ENCODE data around the gene SCNN1B.
"Not testable (repeated sequence)": the region's sequence is repeated elsewhere in the genome, so short reads cannot be mapped to it uniquely, and the experiment has no call there.

Gene SCNN1B

DNA sequence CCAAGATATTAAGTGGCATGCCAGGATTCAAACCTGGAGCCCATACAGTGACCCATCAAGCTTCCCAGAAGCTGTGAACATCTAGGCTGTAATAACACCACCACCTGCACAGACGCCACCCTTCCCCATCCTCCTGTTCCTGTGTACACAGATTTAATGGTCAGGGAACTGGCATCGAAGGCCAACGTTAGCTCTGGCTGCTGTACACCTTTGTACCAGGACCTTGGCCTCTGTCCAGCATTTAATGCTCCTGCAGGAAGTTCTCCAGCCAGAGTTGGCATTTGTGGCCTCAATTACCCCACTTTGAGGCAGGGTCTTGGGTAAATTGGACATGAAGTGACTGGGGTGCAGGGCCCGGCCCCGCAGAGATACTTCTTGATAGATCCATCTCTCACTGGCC, 49.3 kb downstream of the SCNN1B start:
- DNase-seq (ENCODE audit: low spot score) (no peak), FAIRE-seq (no peak)

DNA sequence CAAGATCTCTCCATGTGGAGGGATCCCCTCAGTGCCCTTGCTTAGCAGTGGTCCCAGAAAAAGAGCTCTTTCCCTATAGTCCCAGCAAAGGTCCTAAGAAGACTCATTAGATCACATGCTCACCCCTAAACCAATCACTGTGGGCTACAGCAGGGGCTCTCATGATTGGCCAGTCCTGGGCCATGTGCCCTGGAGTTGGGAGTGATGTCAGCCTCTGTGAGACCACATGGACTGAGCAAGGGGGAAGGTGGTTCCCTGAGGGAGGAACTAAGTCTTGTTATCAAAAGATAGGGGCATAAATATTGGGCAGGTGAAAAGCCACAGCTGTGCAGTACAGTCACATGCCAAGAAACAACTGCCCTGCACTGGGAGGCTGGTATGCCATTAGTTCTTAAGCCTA, 51.3 kb downstream of the SCNN1B start:
- DNase-seq (ENCODE audit: low spot score) (no peak), FAIRE-seq (no peak)

GRCh38 chr16:23354246-23354645, 52.1 kb downstream of the SCNN1B start:
- DNase-seq (ENCODE audit: low spot score): no peak

GRCh38 chr16:23355106-23355670, 53.1 kb downstream of the SCNN1B start:
- FAIRE-seq (no peak), DNase-seq (ENCODE audit: low spot score) (no peak)

More at GRCh38 chr16:23354246-23354645, 52.1 kb downstream of the SCNN1B start:
- no peak for FAIRE-seq

GRCh38 chr16:23356941-23357340, 54.8 kb downstream of the SCNN1B start:
- FAIRE-seq (no peak), DNase-seq (ENCODE audit: low spot score) (no peak)

GRCh38 chr16:23357761-23358290, 55.7 kb downstream of the SCNN1B start:
- DNase-seq (ENCODE audit: low spot score) (no peak), FAIRE-seq (no peak)

- FAIRE-seq (no peak), DNase-seq (ENCODE audit: low spot score) (no peak)
Measured at GRCh38 chr16:23359092-23359760, 57.1 kb downstream of the SCNN1B start.

- DNase-seq (ENCODE audit: low spot score) (no peak), FAIRE-seq (no peak)
Measured at GRCh38 chr16:23362460-23363317, 60.6 kb downstream of the SCNN1B start.

DNA sequence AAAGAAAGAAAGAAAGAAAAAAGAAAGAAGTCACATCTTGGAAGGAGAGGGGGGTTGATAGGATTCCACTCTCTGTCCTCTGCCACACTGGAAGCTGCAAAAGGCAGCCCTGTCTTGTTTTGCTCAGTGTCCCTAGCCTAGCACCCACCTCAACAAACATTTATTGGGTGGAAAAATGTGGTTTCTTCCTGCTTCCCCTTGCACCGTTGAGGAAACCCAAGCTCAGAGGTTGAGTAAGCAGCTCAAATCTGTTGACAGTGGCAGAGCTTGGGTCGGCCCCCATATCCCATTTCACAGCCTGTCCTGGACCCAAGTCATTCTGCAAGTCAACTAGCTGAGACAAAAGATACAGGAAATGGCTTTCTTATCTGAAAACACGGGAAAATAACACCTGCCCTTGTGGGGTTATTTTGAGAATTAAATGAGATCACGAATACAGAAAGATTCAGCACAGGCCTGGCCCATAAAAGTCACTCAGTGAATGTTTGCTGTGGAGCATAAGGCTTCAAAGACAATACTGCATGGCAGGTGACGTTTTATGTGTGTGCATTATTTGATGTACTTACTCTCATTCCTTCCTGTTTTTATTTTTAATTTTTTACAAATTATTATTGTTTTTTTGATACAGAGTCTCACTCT, 63.6 kb downstream of the SCNN1B start:
- DNase-seq (ENCODE audit: low spot score) (no peak), FAIRE-seq (no peak)

DNA sequence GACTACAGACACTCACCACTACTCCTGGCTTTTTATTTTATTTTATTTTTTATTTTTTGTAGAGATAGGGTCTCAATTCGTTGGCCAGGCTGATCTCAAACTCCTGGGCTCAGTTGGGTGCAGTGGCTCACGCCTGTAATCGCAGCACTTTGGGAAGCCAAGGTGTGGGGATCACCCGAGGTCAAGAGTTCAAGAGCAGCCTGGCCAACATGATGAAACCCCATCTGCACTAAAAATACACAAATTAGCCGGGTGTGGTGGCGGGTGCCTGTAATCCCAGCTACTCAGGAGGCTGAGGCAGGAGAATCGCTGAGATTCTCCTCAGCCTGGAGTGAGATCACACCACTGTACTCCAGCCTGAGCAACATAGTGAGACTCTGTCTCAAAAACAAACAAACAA, 64.2 kb downstream of the SCNN1B start:
- not testable (repeated sequence) for DNase-seq (ENCODE audit: low spot score); FAIRE-seq

GRCh38 chr16:23367564-23367963, 65.5 kb downstream of the SCNN1B start:
- no peak for DNase-seq (ENCODE audit: low spot score)
- no peak for FAIRE-seq

DNA sequence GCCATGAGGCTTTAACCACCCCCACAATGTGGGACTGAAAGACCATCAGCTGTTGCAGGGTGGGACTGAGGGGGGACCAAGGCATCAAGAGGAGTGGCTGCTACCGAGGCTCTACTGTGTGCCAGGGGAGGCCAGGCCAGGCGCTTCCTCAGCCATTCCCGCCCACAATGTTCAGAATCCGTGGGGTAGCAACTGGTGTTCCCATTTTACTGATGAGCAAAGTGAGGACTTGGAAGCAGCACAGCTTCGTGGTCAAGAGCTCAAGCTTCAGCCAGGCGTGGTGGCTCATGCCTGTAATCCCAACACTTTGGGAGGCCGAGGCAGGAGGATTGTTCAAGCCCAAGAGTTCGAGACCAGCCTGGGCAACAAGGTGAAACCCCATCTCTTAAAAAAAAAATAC, 65.9 kb downstream of the SCNN1B start:
- FAIRE-seq: no peak
- no peak for DNase-seq (ENCODE audit: low spot score)

DNA sequence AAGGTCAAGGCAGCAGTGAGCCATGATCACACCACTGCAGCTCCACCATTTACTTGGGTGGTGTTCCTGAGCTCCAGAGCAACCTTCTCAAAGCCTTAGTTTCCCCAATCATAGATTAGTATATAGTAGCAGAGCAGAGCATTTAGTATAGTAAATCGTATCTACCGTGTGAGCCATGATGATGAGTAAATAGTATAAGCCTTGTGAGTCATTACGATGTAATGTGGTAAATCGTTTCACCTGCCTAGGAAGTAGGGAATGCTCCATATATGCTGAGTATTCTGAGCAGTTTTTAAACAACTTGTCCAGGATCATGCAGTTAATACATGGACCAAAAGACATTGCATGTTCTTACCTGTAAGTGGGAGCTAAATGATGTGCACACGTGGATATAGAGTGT, 66.4 kb downstream of the SCNN1B start:
- DNase-seq (ENCODE audit: low spot score) (no peak), FAIRE-seq (no peak)

DNA sequence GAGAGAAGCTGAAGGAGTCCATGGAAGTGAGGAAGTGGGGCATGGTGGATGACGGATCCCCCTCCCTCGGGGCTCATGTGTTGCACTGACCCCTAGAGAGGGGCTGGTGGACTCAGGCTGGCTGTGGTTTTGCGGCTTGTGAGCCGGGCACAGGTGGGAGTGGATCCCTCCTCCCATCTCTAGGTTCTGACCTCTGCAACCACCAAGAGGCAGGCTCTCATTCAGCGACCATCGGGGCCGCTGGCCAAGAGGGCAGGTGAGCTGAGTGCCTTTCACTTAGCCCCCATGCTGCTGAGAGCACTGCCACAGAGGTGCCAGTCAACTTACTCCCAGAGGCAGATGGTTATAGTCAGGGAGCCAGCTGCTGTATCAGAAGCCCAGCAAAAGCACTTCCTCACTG, 67.3 kb downstream of the SCNN1B start:
- DNase-seq (ENCODE audit: low spot score): no peak
- FAIRE-seq: no peak

- FAIRE-seq: no peak
- DNase-seq (ENCODE audit: low spot score): no peak
Measured at GRCh38 chr16:23371368-23371767, 69.3 kb downstream of the SCNN1B start.

DNA sequence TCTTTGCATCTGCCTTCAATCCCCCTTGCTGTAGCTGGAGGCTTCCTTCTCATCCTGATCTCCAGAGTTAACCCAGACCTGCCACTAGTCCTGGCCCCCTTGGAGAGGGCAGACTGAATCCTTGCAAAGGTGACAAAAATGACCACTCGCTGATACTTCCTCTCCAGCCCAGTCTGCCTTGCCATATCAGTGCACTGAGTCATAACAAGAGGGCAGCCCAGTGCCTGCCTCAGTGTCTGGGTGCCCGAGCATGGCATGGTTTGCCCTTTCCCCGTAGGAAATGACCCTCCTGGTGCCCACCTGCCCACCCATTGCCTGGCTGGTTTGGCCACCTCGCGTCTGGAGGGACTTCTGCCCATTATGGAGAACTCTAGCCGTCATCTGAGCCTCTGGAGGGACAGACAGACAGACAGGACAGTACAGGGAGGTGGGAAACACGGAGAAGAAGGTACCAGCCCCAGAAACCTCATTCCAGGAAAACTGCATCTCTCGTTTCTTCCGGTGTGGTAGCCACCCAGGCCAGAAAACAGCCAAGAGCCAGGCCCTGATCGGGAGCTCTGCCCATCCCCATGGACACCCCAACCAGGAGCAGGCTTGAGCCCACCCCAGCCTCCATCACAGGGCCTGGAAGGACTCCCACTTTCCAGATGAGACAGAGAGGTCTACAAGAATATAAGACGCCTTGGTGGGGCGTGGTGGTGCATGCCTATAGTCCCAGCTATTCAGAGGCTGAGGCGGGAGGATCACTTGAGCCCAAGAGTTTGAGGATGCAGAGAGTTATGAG, 71.5 kb downstream of the SCNN1B start:
- no peak for FAIRE-seq
- no peak for DNase-seq (ENCODE audit: low spot score)

GRCh38 chr16:23374721-23375510, 72.8 kb downstream of the SCNN1B start:
- FAIRE-seq (no peak), DNase-seq (ENCODE audit: low spot score) (no peak)

DNA sequence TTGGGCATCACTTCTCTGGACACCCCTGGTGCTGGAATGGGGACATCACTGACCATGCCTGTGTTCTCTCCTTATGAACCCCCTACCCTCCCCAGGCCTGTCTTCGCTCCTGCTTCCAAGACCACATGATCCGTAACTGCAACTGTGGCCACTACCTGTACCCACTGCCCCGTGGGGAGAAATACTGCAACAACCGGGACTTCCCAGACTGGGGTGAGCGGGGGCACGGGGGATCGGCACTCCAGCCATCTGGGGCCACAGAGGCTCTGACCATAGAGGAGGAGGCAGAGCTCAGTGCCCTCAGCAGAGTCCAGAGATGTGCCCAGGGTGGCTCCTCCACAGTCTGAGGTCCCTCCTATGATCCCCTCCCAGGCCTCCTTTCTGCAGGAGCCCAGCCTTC, 73.5 kb downstream of the SCNN1B start:
- no peak for DNase-seq (ENCODE audit: low spot score)
- no peak for FAIRE-seq

DNA sequence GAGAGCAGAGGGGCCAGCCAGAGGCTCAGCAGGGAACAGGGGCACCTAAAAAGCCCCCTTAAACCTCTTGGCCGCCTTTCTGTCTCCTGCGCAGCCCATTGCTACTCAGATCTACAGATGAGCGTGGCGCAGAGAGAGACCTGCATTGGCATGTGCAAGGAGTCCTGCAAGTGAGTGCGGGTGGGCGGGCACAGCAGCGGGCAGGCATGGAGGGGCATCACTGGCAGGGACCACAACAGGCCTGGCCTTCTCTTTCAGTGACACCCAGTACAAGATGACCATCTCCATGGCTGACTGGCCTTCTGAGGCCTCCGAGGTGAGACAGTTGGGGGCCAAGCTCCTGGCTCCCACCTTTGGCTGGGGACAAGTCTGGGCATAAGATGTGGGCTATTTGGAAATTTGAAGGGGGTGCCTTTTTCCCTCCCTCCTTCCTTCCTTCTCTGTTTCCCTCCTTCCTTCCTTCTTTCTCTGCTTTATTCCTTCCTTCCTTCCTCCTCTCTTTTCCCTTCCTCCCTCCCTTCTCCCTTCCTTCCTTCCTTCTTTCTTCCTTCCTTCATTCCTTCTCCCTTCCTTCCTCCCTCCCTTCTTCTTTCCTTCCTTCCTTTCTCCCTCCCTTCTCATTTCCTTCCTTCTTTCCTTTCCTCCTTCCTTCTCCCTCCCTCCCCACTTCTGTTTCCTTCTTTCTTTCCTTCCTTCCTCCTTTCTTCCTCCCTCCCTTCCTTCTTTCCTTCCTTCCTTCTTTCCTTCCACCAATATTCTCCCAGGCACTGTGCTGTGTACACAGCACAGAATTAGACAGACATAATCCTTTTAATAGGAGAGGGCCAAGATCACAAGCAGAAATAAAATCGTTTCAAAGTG, 75.2 kb downstream of the SCNN1B start:
- DNase-seq (ENCODE audit: low spot score) (no peak), FAIRE-seq (no peak)
